K562 (cell line): Measurements from ENCODE around the gene CELF6. TPM values are rescaled to one million over a fixed set of nuclear protein-coding genes. Genes with fewer than 3 reads are reported as not detected.

Experiments
- ATAC-seq: fragments of 200-7000 bp; cut with Tn5 transposase; 3 replicates; pipeline ENCODE4 v1.9.1; 2020; ENCODE audit warnings: moderate library complexity
- BruUV-seq: library from RNA; stranded (reverse); fragments of 400-500 nt; replicated peaks from 2 replicates; lab custom pipeline; 2021; lab: Mats Ljungman, UMichigan
- CTCF ChIA-PET: fragments of 300-600 bp; formaldehyde crosslinking; extraction: SDS; loops from one replicate; lab custom pipeline; 2021; ENCODE audit warnings: low intra/inter-chr PET ratio; lab: Yijun Ruan, JAX
- POLR2A ChIA-PET: fragments of 300-600, 350-650 bp; sonication (Branson Sonifier 250); formaldehyde crosslinking; extraction: SDS; loops from one replicate; lab custom pipeline; 2021; ENCODE audit warnings: antibody characterized with exemption, inconsistent platforms; lab: Yijun Ruan, JAX
- DNase-seq, 4 experiments: peaks; one replicate each; pipeline versions ENCODE4 v3.0.0 to v3.0.0-alpha.2; 2011 to 2018; ENCODE audit warnings: low spot score in 3 of 4, mixed read lengths in 3 of 4; ENCODE audit errors: extremely low read depth in 1 of 4
- FAIRE-seq: peaks from 2 replicates; lab custom pipeline; 2011; peaks lifted over from hg19 to GRCh38; lab: Jason Lieb, UNC
- H2AFZ ChIP-seq: 2 replicates; pipeline ENCODE4 v1.6.0; 2011; ENCODE audit warnings: low read depth, low read length, control low read depth, inconsistent platforms
- H3K27ac ChIP-seq: fragments of 200-600 bp; 3 replicates; pipeline ENCODE4 v1.8.0; 2011; ENCODE audit warnings: low read depth, mild to moderate bottlenecking, control low read depth, inconsistent platforms, low read length, moderate library complexity, mixed read lengths; ENCODE audit errors: extremely low read depth
- H3K27me3 ChIP-seq, 2 experiments: fragments of 300-600 bp in 1 of 2; 2 replicates in 1 of 2; 3 replicates in 1 of 2; pipeline versions ENCODE4 v1.6.0 to v1.8.0; 2011; ENCODE audit warnings: inconsistent platforms in 2 of 2, low read length in 2 of 2, mild to moderate bottlenecking in 1 of 2, mixed read lengths in 1 of 2, moderate library complexity in 1 of 2; ENCODE audit not compliant: control insufficient read depth in 2 of 2, insufficient read depth in 2 of 2
- H3K36me3 ChIP-seq: fragments of 300-600 bp; 3 replicates; pipeline ENCODE4 v1.8.0; 2011; ENCODE audit warnings: mild to moderate bottlenecking, low read length, inconsistent platforms; ENCODE audit not compliant: control insufficient read depth, insufficient read depth
- H3K4me1 ChIP-seq, 2 experiments: fragments of 200-600 bp in 1 of 2; replicated peaks in 1 of 2; 2 replicates in 1 of 2; 3 replicates in 1 of 2; pipeline versions ENCODE4 v1.5.1 to v1.8.0; 2011; ENCODE audit warnings: inconsistent platforms in 2 of 2, low read length in 2 of 2, mild to moderate bottlenecking in 1 of 2, mixed read lengths in 1 of 2, moderate library complexity in 1 of 2; ENCODE audit not compliant: control insufficient read depth in 2 of 2, insufficient read depth in 2 of 2
- H3K4me2 ChIP-seq: 2 replicates; pipeline ENCODE4 v1.6.1; 2011; ENCODE audit warnings: low read length, control low read depth, inconsistent platforms, mixed read lengths; ENCODE audit not compliant: insufficient read depth
- H3K4me3 ChIP-seq: fragments of 200-600 bp; sonication (generic), shearing (Covaris generic); 2 replicates; pipeline ENCODE4 v1.5.1; 2016; ENCODE audit warnings: control low read depth, inconsistent platforms
- H3K79me2 ChIP-seq: fragments of 200-600 bp; 3 replicates; pipeline ENCODE4 v1.8.0; 2011; ENCODE audit warnings: low read length, inconsistent platforms; ENCODE audit not compliant: control insufficient read depth, insufficient read depth
- H3K9ac ChIP-seq, 2 experiments: 2 replicates each; pipeline versions ENCODE4 v1.6.0 to v1.6.1; 2011; ENCODE audit warnings: low read depth in 2 of 2, low read length in 2 of 2, control low read depth in 1 of 2, inconsistent platforms in 1 of 2, mild to moderate bottlenecking in 1 of 2, mixed read lengths in 1 of 2; ENCODE audit not compliant: insufficient read depth in 1 of 2
- H3K9me1 ChIP-seq: one replicate; pipeline ENCODE4 v1.6.0; 2011; ENCODE audit warnings: inconsistent platforms, mild to moderate bottlenecking, low read length, moderate library complexity; ENCODE audit not compliant: control insufficient read depth, insufficient read depth
- H3K9me3 ChIP-seq: replicated peaks from 2 replicates; pipeline ENCODE4 v1.5.1; 2011; ENCODE audit warnings: low read depth, low read length, inconsistent platforms; ENCODE audit not compliant: control insufficient read depth, insufficient read depth
- H4K20me1 ChIP-seq: replicated peaks from 2 replicates; pipeline ENCODE4 v1.6.1; 2011; ENCODE audit warnings: low read length, inconsistent platforms, mixed read lengths; ENCODE audit not compliant: control insufficient read depth, insufficient read depth
- ATF3 ChIP-seq, 2 experiments: fragments of 450-650 bp in 1 of 2; sonication (generic) in 1 of 2; formaldehyde crosslinking in 1 of 2; IDR thresholded peaks in 1 of 2; conservative IDR thresholded peaks in 1 of 2; 2 replicates each; pipeline versions ENCODE4 v1.6.1 to v1.8.1; 2016 to 2023; ENCODE audit warnings: mild to moderate bottlenecking in 2 of 2, moderate library complexity in 2 of 2, inconsistent platforms in 1 of 2, missing genetic modification reagents in 1 of 2
- EHMT2 ChIP-seq: fragments of 450-650 bp; IDR thresholded peaks from 2 replicates; pipeline ENCODE4 v1.6.1; 2018; ENCODE audit warnings: antibody characterized with exemption
- ESRRA ChIP-seq: fragments of 450-650 bp; IDR thresholded peaks from 2 replicates; pipeline ENCODE4 v1.6.1; 2014; ENCODE audit warnings: low read depth, mild to moderate bottlenecking, moderate library complexity, borderline replicate concordance
- FOSL1 ChIP-seq: fragments of 200-800 bp; sonication (Bioruptor generic); conservative IDR thresholded peaks from 2 replicates; pipeline ENCODE4 v1.6.1; 2016; ENCODE audit warnings: missing genetic modification characterization, missing compliant biosample characterization
- HMBOX1 ChIP-seq: sonication (generic); IDR thresholded peaks from 2 replicates; pipeline ENCODE4 v1.6.1; 2016
- JUN ChIP-seq, 2 experiments: sonication (generic) in 1 of 2; formaldehyde crosslinking in 1 of 2; IDR thresholded peaks; 2 replicates each; pipeline versions ENCODE4 v1.6.1 to v1.8.0; 2012 to 2022; ENCODE audit warnings: borderline replicate concordance in 2 of 2, mild to moderate bottlenecking in 2 of 2, improper control_type of control experiment in 1 of 2, low read depth in 1 of 2, low read length in 1 of 2, missing genetic modification reagents in 1 of 2
- JUND ChIP-seq, 2 experiments: IDR thresholded peaks; 2 replicates in 1 of 2; 3 replicates in 1 of 2; pipeline ENCODE4 v1.6.1; 2011; ENCODE audit warnings: borderline replicate concordance in 2 of 2, low read depth in 2 of 2, low read length in 2 of 2, improper control_type of control experiment in 1 of 2, missing biosample characterization in 1 of 2, missing genetic modification characterization in 1 of 2, missing genetic modification reagents in 1 of 2
- NCOA4 ChIP-seq: fragments of 450-650 bp; IDR thresholded peaks from 2 replicates; pipeline ENCODE4 v1.6.1; 2018; ENCODE audit warnings: mild to moderate bottlenecking; ENCODE audit not compliant: partially characterized antibody
- NR2C2 ChIP-seq, 2 experiments: fragments of 200-800 bp in 1 of 2; sonication (Bioruptor generic) in 1 of 2; sonication (generic) in 1 of 2; formaldehyde crosslinking in 1 of 2; IDR thresholded peaks; 2 replicates each; pipeline versions ENCODE4 v1.6.1 to v1.8.0; 2016 to 2022; ENCODE audit warnings: mild to moderate bottlenecking in 1 of 2, missing compliant biosample characterization in 1 of 2, missing genetic modification characterization in 1 of 2, missing genetic modification reagents in 1 of 2
- PHB2 ChIP-seq: fragments of 450-650 bp; IDR thresholded peaks from 2 replicates; pipeline ENCODE4 v1.6.1; 2017; ENCODE audit warnings: low read depth
- PTRF ChIP-seq: fragments of 450-650 bp; IDR thresholded peaks from 2 replicates; pipeline ENCODE4 v1.6.1; 2016; ENCODE audit warnings: mild to moderate bottlenecking, missing genetic modification characterization, missing compliant biosample characterization
- RAD51 ChIP-seq: fragments of 450-650 bp; IDR thresholded peaks from 2 replicates; pipeline ENCODE4 v1.7.1; 2016; ENCODE audit warnings: low read depth, mild to moderate bottlenecking, borderline replicate concordance
- TAF15 ChIP-seq: fragments of 200-400 bp; formaldehyde crosslinking; IDR thresholded peaks from 2 replicates; pipeline ENCODE4 v1.6.1; 2017; ENCODE audit warnings: mild to moderate bottlenecking, low read depth, low read length, moderate library complexity
- THAP7 ChIP-seq: fragments of 250-450 bp; sonication (Bioruptor Pico); IDR thresholded peaks from 2 replicates; pipeline ENCODE4 v1.5.0; 2021
- ZNF253 ChIP-seq: fragments of 250-450 bp; sonication (Bioruptor Pico); conservative IDR thresholded peaks from 2 replicates; pipeline ENCODE4 v1.6.1; 2021; ENCODE audit warnings: mild to moderate bottlenecking
- WGBS: fragments of 100-300 bp; shearing (Covaris generic); methylation state at CpG from one replicate; pipeline ENCODE4 v1.1.6; 2016; ENCODE audit warnings: low coverage, mixed read lengths; ENCODE audit not compliant: insufficient coverage; ENCODE audit errors: missing lambda C conversion rate; 5-methylcytosine and 5-hydroxymethylcytosine counted together
- in situ Hi-C: fragments of 300-500 bp; cut with MboI; formaldehyde crosslinking; loops from 4 replicates; pipeline ENCODE4 v1.15.0; 2018; ENCODE audit warnings: inconsistent platforms, mixed read lengths
- intact Hi-C: fragments of 100-400 bp; cut with micrococcal nuclease; formaldehyde crosslinking; loops from 2 replicates; pipeline ENCODE4 v1.14.2; 2022
- polyA plus RNA-seq, 8 experiments: library from polyadenylated mRNA; depleted of rRNA in 4 of 8; stranded (reverse) in 5 of 8; unstranded in 3 of 8; fragments of >200 nt; fragmentation: Nextera tagmentation in 2 of 8; fragmentation: Illumina TruSeq in 1 of 8; extraction: Ambion mirVana in 2 of 8; extraction: Trizol in 1 of 8; gene quantifications; 2 replicates each; pipeline versions ENCODE4 v1.2.1 to v1.2.3, GENCODE V29; 2011 to 2014; ENCODE audit warnings: inconsistent platforms in 1 of 8, missing spikeins in 1 of 8
- total RNA-seq, 7 experiments: library from RNA; depleted of rRNA in 6 of 7; stranded (reverse); fragments of >200 nt in 6 of 7; fragmentation: Illumina TruSeq in 2 of 7; extraction: Trizol in 2 of 7; gene quantifications; 2 replicates each; pipeline versions ENCODE4 v1.2.1 to v1.2.3, GENCODE V29; 2011 to 2021; ENCODE audit warnings: low replicate concordance in 1 of 7

Gene CELF6
- total and polyA plus RNA-seq, 9 of the 15 experiments (the other 6 are each of a cell fraction or from before 2014, with no cell fraction given): 0.01 to 0.11 TPM; not detected in 7

- in situ Hi-C loops (no loop called here), intact Hi-C loops (no loop called here)
- Histone ChIP-seq H3K27me3 (peaks cover 4 to 10% of the 10 kb centered on the region in 2 experiments; a peak in 2 of 5 replicates), H2AFZ (no peak overlapping the region), H3K79me2 (no peaks in the 10 kb centered on the region), H3K9ac (no peak overlapping the region), H3K36me3 (no peaks in the 10 kb centered on the region), H3K9me1 (no peaks in the 10 kb centered on the region), H3K27ac (no peak overlapping the region), H3K4me1 (peaks cover 0 to 3% of the 10 kb centered on the region in 2 experiments; a peak in 3 of 5 replicates), H3K4me2 (no peak overlapping the region), H4K20me1 (no peaks in the 10 kb centered on the region), H3K4me3 (no peak overlapping the region), H3K9me3 (no peaks in the 10 kb centered on the region)
- FAIRE-seq: peak; percentile 83
- no TSS peak for BruUV-seq
- ATAC-seq: peak; percentile 37
- CTCF ChIA-PET: interaction anchor here (0.6 kb wide), 1 partner anchor 22 kb away, joined by 3 read pairs; no protein-coding TSS in a partner anchor
- POLR2A ChIA-PET: no interaction called here
- peak in 1 of 4 experiments; percentile 45 for DNase-seq
- WGBS: 20% methylated on average over 3 of the region's 3 CpGs
- no peak for TF ChIP-seq NR2C2 (CRISPR knock-in tag; IDR thresholded peaks at IDR 0.05)
- peak; percentile 56 for TF ChIP-seq NR2C2 (tag; IDR thresholded peaks at IDR 0.05)
- no peak for TF ChIP-seq PHB2
- TF ChIP-seq FOSL1 (tag): peak; percentile 90
- TF ChIP-seq ZNF253 (CRISPR knock-in tag): no peak
- TF ChIP-seq PTRF (tag): no peak
- TF ChIP-seq ATF3 (IDR thresholded peaks at IDR 0.05): peak; percentile 66
- TF ChIP-seq ATF3 (CRISPR knock-in tag; conservative IDR thresholded peaks at IDR 0.05): no peak
- TF ChIP-seq EHMT2: peak; percentile 79
- no peak for TF ChIP-seq TAF15
- no peak for TF ChIP-seq RAD51
- TF ChIP-seq THAP7 (CRISPR knock-in tag): no peak
- TF ChIP-seq JUN (IDR thresholded peaks at IDR 0.05; ENCODE audit: borderline replicate concordance, low read depth, low read length): 0 out of 2 replicates have a peak, but pooled peaks have one; percentile 48
- no peak for TF ChIP-seq JUN (CRISPR knock-in tag; IDR thresholded peaks at IDR 0.05; ENCODE audit: borderline replicate concordance)
- 0 out of 2 replicates have a peak, but pooled peaks have one; percentile 27 for TF ChIP-seq ESRRA
- TF ChIP-seq JUND (IDR thresholded peaks at IDR 0.05; ENCODE audit: borderline replicate concordance, low read depth, low read length): peak; percentile 57; the same call in 1 of the 2 replicates
- TF ChIP-seq JUND (tag; IDR thresholded peaks at IDR 0.05; ENCODE audit: borderline replicate concordance, low read depth, low read length): peak; percentile 19; the same call in 1 of the 3 replicates
- TF ChIP-seq HMBOX1: peak; percentile 83
- no peak for TF ChIP-seq NCOA4
Measured at GRCh38 chr15:72281713-72282112, 38.2 kb downstream of the CELF6 start.
